Prostate gland (tissue), 2 donors: Measurements from ENCODE around the gene NMD3.

Experiments
- CTCF ChIP-seq, 4 experiments: fragments of 200-600 bp in 2 of 4; fragments of 450-650 bp in 2 of 4; sonication (generic) in 2 of 4; IDR thresholded peaks; 1 replicate in 3 of 4; 2 replicates in 1 of 4; pipeline ENCODE4 v1.5.1; 2016 to 2019; ENCODE audit warnings: antibody characterized with exemption in 4 of 4, mild to moderate bottlenecking in 2 of 4, moderate library complexity in 2 of 4
- POLR2A ChIP-seq: fragments of 450-650 bp; IDR thresholded peaks from one replicate; pipeline ENCODE4 v1.6.1; 2016; ENCODE audit warnings: antibody characterized with exemption, mild to moderate bottlenecking
- POLR2AphosphoS5 ChIP-seq: sonication (generic); formaldehyde crosslinking; IDR thresholded peaks from one replicate; pipeline ENCODE4 v1.6.1; 2017; ENCODE audit warnings: antibody characterized with exemption

DNA sequence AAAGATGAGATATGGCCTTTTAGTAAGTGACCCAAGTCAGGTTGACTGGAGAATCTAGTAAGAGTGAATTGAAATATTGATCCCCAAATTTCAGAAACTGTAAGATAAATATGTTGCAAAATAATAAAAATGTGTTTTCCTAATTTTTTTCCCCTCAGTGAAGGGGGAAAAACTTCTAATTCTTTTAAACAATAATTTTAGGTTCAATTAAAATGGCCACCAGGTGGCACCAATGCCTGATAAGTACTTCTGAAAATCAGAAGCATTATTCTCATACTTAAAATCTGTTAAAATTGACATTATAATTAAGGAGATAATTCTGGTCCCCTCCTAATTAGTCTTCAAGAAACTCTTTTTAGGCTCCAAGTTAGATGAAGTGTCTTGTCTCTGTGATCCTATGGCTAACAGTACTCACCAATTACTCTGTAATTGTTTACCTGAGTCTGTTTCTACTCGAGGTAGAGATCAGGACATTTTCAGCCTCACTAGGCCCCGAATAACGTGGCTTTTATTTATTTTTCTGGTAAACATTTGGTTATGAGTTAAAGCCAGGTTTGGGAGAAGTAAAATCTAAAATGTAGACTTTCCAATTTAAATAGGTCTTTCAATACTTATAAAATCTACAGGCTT, 52.6 kb downstream of the NMD3 start:
- TF ChIP-seq POLR2A (no peak), CTCF (IDR thresholded peaks at IDR 0.05) (peak; percentile 69 to 82 (median 78)), POLR2AphosphoS5 (no peak)
